GM23248 (cell line): ENCODE results near the gene GLUD1.

Source experiments
- EZH2 ChIP-seq: fragments of 200-600 bp; sonication (generic); IDR thresholded peaks from 2 replicates; pipeline ENCODE4 v1.6.1; 2018; ENCODE audit warnings: antibody characterized with exemption, mild to moderate bottlenecking; ENCODE audit not compliant: insufficient read depth, poor library complexity, severe bottlenecking
- EZH2phosphoT487 ChIP-seq: fragments of 200-600 bp; sonication (generic); IDR thresholded peaks from 2 replicates; pipeline ENCODE4 v1.6.1; 2018; ENCODE audit warnings: antibody characterized with exemption, moderate library complexity, mild to moderate bottlenecking, low read depth; ENCODE audit not compliant: insufficient read depth

GRCh38 chr10:87066178-87066577 lies 28.5 kb downstream of the GLUD1 start:
- no peak for TF ChIP-seq EZH2phosphoT487
- no peak for TF ChIP-seq EZH2
